GM19397 (cell line): Measurements from ENCODE around the gene BPIFB4.
"Not testable (repeated sequence)": the region's sequence is repeated elsewhere in the genome, so short reads cannot be mapped to it uniquely, and the experiment has no call there.

Experiments used
- ATAC-seq: cut with Tn5 transposase; IDR thresholded peaks from one replicate; pipeline ENCODE4 v1.9.1; 2021; ENCODE audit warnings: mild to moderate bottlenecking, moderate library complexity; ENCODE audit not compliant: unreplicated experiment

BPIFB4 gene

GRCh38 chr20:33079259-33079658, at the start of gene BPIFB4:
Gene BPIFB4 (plus strand): TSS chr20:33079643. CDS start chr20:33081527, 1,884 bp downstream.
- no peak for ATAC-seq

- no peak for ATAC-seq
Measured at GRCh38 chr20:33030076-33030475, 49.4 kb upstream of the BPIFB4 start.

- ATAC-seq: no peak
Measured at GRCh38 chr20:33030569-33030968, 48.9 kb upstream of the BPIFB4 start.

GRCh38 chr20:33031531-33031930, 47.9 kb upstream of the BPIFB4 start, which contains the start of gene BPIFB6:
Gene BPIFB6 (plus strand): TSS chr20:33031648. CDS start chr20:33031648, 0 bp downstream.
- no peak for ATAC-seq

GRCh38 chr20:33032555-33032954, 46.9 kb upstream of the BPIFB4 start:
- ATAC-seq: no peak

GRCh38 chr20:33033381-33033780, 46.1 kb upstream of the BPIFB4 start:
- ATAC-seq: no peak

GRCh38 chr20:33034115-33034514, 45.3 kb upstream of the BPIFB4 start:
- ATAC-seq: no peak

GRCh38 chr20:33034901-33035492, 44.4 kb upstream of the BPIFB4 start:
- ATAC-seq: no peak

- no peak for ATAC-seq
Measured at GRCh38 chr20:33037456-33037855, 42.0 kb upstream of the BPIFB4 start.

- no peak for ATAC-seq
Measured at GRCh38 chr20:33038243-33038642, 41.2 kb upstream of the BPIFB4 start.

GRCh38 chr20:33042430-33042829, 37.0 kb upstream of the BPIFB4 start:
- ATAC-seq: no peak

GRCh38 chr20:33042983-33043730, 36.3 kb upstream of the BPIFB4 start:
- ATAC-seq: no peak

GRCh38 chr20:33043731-33044181, 35.7 kb upstream of the BPIFB4 start:
- no peak for ATAC-seq

- not testable (repeated sequence) for ATAC-seq
Measured at GRCh38 chr20:33045129-33045721, 34.2 kb upstream of the BPIFB4 start.

GRCh38 chr20:33046412-33046811, 33.0 kb upstream of the BPIFB4 start:
- ATAC-seq: no peak

- ATAC-seq: no peak
Measured at GRCh38 chr20:33051333-33051732, 28.1 kb upstream of the BPIFB4 start.

- ATAC-seq: no peak
Measured at GRCh38 chr20:33053291-33054106, 25.9 kb upstream of the BPIFB4 start, which contains the start of gene BPIFB3. Gene BPIFB3 (plus strand): TSS chr20:33053903. CDS start chr20:33055436, 1,533 bp downstream.

GRCh38 chr20:33054381-33054780, 25.1 kb upstream of the BPIFB4 start:
- no peak for ATAC-seq

GRCh38 chr20:33054791-33055190, 24.7 kb upstream of the BPIFB4 start:
- no peak for ATAC-seq

GRCh38 chr20:33059136-33059535, 20.3 kb upstream of the BPIFB4 start:
- no peak for ATAC-seq
